Measurements from ENCODE around the gene FAIM2. TPM values are rescaled to one million over a fixed set of nuclear protein-coding genes. Genes with fewer than 3 reads are reported as not detected.

Gene FAIM2
- total RNA-seq, 1 donor from 2014 or later, result 0.18 TPM

DNA sequence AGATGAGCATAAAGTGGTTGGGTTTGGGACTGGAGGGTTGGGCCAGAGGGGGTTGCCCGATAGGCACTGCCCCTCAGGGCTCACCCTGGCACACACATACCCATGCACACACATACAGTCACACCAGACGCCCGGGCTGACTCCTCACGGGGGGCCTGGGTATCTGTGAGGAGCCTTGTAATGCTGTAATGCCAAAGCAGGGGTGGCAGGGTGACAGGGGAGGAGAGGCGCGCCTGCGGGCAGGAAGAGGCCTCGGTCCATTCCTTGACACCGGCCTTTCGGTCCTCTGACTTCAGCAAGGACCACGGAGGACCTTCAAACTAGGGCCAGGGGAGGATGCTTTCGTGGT is 375 bp downstream of the FAIM2 start:
- Histone ChIP-seq H2AFZ (ENCODE audit: low read depth, low read length) (peak overlapping the region; percentile 81), H3K4me2 (ENCODE audit: low read length) (peak overlapping the region; percentile 82), H3K4me3 (ENCODE audit: insufficient read depth, low read depth, low read length) (peak overlapping the region; percentile 23), H3K36me3 (ENCODE audit: insufficient read depth, low read length) (no peaks in the 10 kb centered on the region), H3K9me3 (ENCODE audit: insufficient read depth, low read depth, low read length) (no peaks in the 10 kb centered on the region), H4K20me1 (ENCODE audit: insufficient read depth, low read length) (no peaks in the 10 kb centered on the region), H3K9ac (ENCODE audit: low read length) (no peak overlapping the region), H3K27me3 (ENCODE audit: insufficient read depth, low read length) (no peaks in the 10 kb centered on the region), H3K27ac (ENCODE audit: low read depth, low read length) (no peak overlapping the region), H3K79me2 (ENCODE audit: insufficient read depth, low read length) (no peaks in the 10 kb centered on the region), H3K4me1 (ENCODE audit: insufficient read depth, low read length) (peaks cover 5% of the 10 kb centered on the region)
- Mint-ChIP-seq H3K9me3 (ENCODE audit: unreplicated experiment) (peaks cover 3% of the 10 kb centered on the region), H3K27ac (ENCODE audit: unreplicated experiment) (no peak overlapping the region), H3K4me3 (ENCODE audit: unreplicated experiment) (peak overlapping the region; percentile 8), H3K36me3 (ENCODE audit: low read depth, unreplicated experiment) (no peaks in the 10 kb centered on the region), H3K4me1 (ENCODE audit: low read depth, unreplicated experiment) (peaks cover 6% of the 10 kb centered on the region), H3K27me3 (ENCODE audit: low read depth, unreplicated experiment) (peaks cover 62% of the 10 kb centered on the region)
- DNase-seq (ENCODE audit: low read depth), result no peak
- no peak for FAIRE-seq
- TF ChIP-seq, protein P1, sequence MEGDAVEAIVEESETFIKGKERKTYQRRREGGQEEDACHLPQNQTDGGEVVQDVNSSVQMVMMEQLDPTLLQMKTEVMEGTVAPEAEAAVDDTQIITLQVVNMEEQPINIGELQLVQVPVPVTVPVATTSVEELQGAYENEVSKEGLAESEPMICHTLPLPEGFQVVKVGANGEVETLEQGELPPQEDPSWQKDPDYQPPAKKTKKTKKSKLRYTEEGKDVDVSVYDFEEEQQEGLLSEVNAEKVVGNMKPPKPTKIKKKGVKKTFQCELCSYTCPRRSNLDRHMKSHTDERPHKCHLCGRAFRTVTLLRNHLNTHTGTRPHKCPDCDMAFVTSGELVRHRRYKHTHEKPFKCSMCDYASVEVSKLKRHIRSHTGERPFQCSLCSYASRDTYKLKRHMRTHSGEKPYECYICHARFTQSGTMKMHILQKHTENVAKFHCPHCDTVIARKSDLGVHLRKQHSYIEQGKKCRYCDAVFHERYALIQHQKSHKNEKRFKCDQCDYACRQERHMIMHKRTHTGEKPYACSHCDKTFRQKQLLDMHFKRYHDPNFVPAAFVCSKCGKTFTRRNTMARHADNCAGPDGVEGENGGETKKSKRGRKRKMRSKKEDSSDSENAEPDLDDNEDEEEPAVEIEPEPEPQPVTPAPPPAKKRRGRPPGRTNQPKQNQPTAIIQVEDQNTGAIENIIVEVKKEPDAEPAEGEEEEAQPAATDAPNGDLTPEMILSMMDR (IDR thresholded peaks at IDR 0.05; ENCODE audit: insufficient read depth, low read depth, low read length), result no peak
- TF ChIP-seq EZH2 (IDR thresholded peaks at IDR 0.05; ENCODE audit: insufficient read depth, low read length), result no peak

- Mint-ChIP-seq H3K9me3 (ENCODE audit: unreplicated experiment) (peaks cover 3% of the 10 kb centered on the region), H3K36me3 (ENCODE audit: low read depth, unreplicated experiment) (no peaks in the 10 kb centered on the region), H3K27me3 (ENCODE audit: low read depth, unreplicated experiment) (peaks cover 65% of the 10 kb centered on the region), H3K4me3 (ENCODE audit: unreplicated experiment) (peak overlapping the region; percentile 8), H3K4me1 (ENCODE audit: low read depth, unreplicated experiment) (peaks cover 6% of the 10 kb centered on the region), H3K27ac (ENCODE audit: unreplicated experiment) (no peak overlapping the region)
- no peak overlapping the region for H2AFZ ChIP-seq (ENCODE audit: low read depth, low read length)
- no peak overlapping the region for H3K27ac ChIP-seq (ENCODE audit: low read depth, low read length)
- no peak overlapping the region for H3K9ac ChIP-seq (ENCODE audit: low read length)
- no peak overlapping the region for H3K4me3 ChIP-seq (ENCODE audit: insufficient read depth, low read depth, low read length)
- H3K27me3 ChIP-seq (ENCODE audit: insufficient read depth, low read length), result no peaks in the 10 kb centered on the region
- H3K4me2 ChIP-seq (ENCODE audit: low read length), result no peak overlapping the region
- FAIRE-seq (no peak), DNase-seq (ENCODE audit: low read depth) (no peak)
- H3K4me1 ChIP-seq (ENCODE audit: insufficient read depth, low read length), result peaks cover 5% of the 10 kb centered on the region
- H4K20me1 ChIP-seq (ENCODE audit: insufficient read depth, low read length), result no peaks in the 10 kb centered on the region
- no peak for TF ChIP-seq EZH2 (IDR thresholded peaks at IDR 0.05; ENCODE audit: insufficient read depth, low read length)
- TF ChIP-seq, protein P1 (IDR thresholded peaks at IDR 0.05; ENCODE audit: insufficient read depth, low read depth, low read length), result no peak
- H3K9me3 ChIP-seq (ENCODE audit: insufficient read depth, low read depth, low read length), result no peaks in the 10 kb centered on the region
- H3K36me3 ChIP-seq (ENCODE audit: insufficient read depth, low read length), result no peaks in the 10 kb centered on the region
- H3K79me2 ChIP-seq (ENCODE audit: insufficient read depth, low read length), result no peaks in the 10 kb centered on the region
Measured at GRCh38 chr12:49902399-49903350, 1.0 kb downstream of the FAIM2 start.

GRCh38 chr12:49901986-49902385 is 1.7 kb downstream of the FAIM2 start:
- Mint-ChIP-seq H3K36me3 (ENCODE audit: low read depth, unreplicated experiment) (no peaks in the 10 kb centered on the region), H3K27me3 (ENCODE audit: low read depth, unreplicated experiment) (peaks cover 66% of the 10 kb centered on the region), H3K9me3 (ENCODE audit: unreplicated experiment) (peaks cover 3% of the 10 kb centered on the region), H3K4me1 (ENCODE audit: low read depth, unreplicated experiment) (peaks cover 3% of the 10 kb centered on the region), H3K27ac (ENCODE audit: unreplicated experiment) (no peak overlapping the region), H3K4me3 (ENCODE audit: unreplicated experiment) (no peak overlapping the region)
- FAIRE-seq (no peak), DNase-seq (ENCODE audit: low read depth) (no peak)
- Histone ChIP-seq H2AFZ (ENCODE audit: low read depth, low read length) (no peak overlapping the region), H3K27ac (ENCODE audit: low read depth, low read length) (no peak overlapping the region), H4K20me1 (ENCODE audit: insufficient read depth, low read length) (no peaks in the 10 kb centered on the region), H3K4me2 (ENCODE audit: low read length) (no peak overlapping the region), H3K36me3 (ENCODE audit: insufficient read depth, low read length) (no peaks in the 10 kb centered on the region), H3K4me3 (ENCODE audit: insufficient read depth, low read depth, low read length) (no peak overlapping the region), H3K9ac (ENCODE audit: low read length) (no peak overlapping the region), H3K79me2 (ENCODE audit: insufficient read depth, low read length) (no peaks in the 10 kb centered on the region), H3K9me3 (ENCODE audit: insufficient read depth, low read depth, low read length) (no peaks in the 10 kb centered on the region), H3K27me3 (ENCODE audit: insufficient read depth, low read length) (no peaks in the 10 kb centered on the region), H3K4me1 (ENCODE audit: insufficient read depth, low read length) (peaks cover 5% of the 10 kb centered on the region)
- TF ChIP-seq, protein P1 (IDR thresholded peaks at IDR 0.05; ENCODE audit: insufficient read depth, low read depth, low read length), result no peak
- no peak for TF ChIP-seq EZH2 (IDR thresholded peaks at IDR 0.05; ENCODE audit: insufficient read depth, low read length)
